Measurements from ENCODE around the gene GNB4. TPM values are rescaled to one million over a fixed set of nuclear protein-coding genes. Genes with fewer than 3 reads are reported as not detected.

The GNB4 gene
- total RNA-seq, 1 experiment from 2014 or later = 26.7 TPM

DNA sequence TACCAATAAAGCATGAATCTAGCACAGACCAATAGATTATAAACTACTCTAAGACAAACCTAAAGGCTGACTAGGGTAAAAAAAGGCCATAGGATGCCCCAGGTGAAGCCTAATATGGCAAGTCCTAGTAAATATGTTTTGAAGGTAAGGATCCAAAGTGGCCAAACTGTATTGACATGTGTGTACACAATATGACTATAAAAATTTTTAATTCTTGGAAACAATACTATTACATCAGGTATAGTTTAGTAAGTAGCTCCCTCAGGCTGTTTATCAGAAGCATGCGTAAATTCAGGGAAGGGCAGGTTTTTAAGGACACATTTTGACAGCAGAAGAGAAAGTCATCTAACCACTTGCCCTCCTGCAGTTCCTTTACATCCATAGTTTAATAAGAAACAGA is 18.8 kb downstream of the GNB4 start:
- POLR2A ChIA-PET = interaction anchor here (0.6 kb wide), 1 partner anchor 29 kb away, joined by 3 read pairs; no protein-coding TSS in a partner anchor
- in situ Hi-C loops (cut with HindIII; ENCODE audit: low pct_unique_long_range_greater_than_20kb, low sequenced_read_pairs) (no loop called here), intact Hi-C loops (cut with micrococcal nuclease; ENCODE audit: unreplicated experiment) (no loop called here)
- CTCF ChIA-PET = no interaction called here
- Histone ChIP-seq H3K36me3 (ENCODE audit: control insufficient read depth, insufficient read depth, low read length) (no peaks in the 10 kb centered on the region), H3K27me3 (ENCODE audit: control insufficient read depth, insufficient read depth, low read length) (no peaks in the 10 kb centered on the region), H3K9me3 (ENCODE audit: control insufficient read depth, insufficient read depth, low read depth, low read length) (no peaks in the 10 kb centered on the region), H3K4me1 (ENCODE audit: control insufficient read depth, insufficient read depth, low read length) (no peaks in the 10 kb centered on the region), H3K27ac (ENCODE audit: low read length) (no peak overlapping the region), H3K4me3 (ENCODE audit: low read depth in 2 of 2, low read length in 2 of 2) (no peak overlapping the region)
- no peak for ATAC-seq
- BruUV-seq (replicated peaks) = no TSS peak
- no peak for DNase-seq (ENCODE audit: low read depth, low spot score)
- no peak for TF ChIP-seq CTCF (IDR thresholded peaks at IDR 0.05)
- TF ChIP-seq TCF7L2 (IDR thresholded peaks at IDR 0.05; ENCODE audit: low read depth, low read length) = no peak
- no peak for TF ChIP-seq POLR2AphosphoS5 (IDR thresholded peaks at IDR 0.05; ENCODE audit: low read depth, low read length)
- TF ChIP-seq REST (IDR thresholded peaks at IDR 0.05; ENCODE audit: insufficient read depth in 1 of 2, low read depth in 2 of 2, low read length in 1 of 2) = no peak
- TF ChIP-seq SIN3A (IDR thresholded peaks at IDR 0.05; ENCODE audit: borderline replicate concordance, insufficient read depth, low read depth, low read length) = no peak

DNA sequence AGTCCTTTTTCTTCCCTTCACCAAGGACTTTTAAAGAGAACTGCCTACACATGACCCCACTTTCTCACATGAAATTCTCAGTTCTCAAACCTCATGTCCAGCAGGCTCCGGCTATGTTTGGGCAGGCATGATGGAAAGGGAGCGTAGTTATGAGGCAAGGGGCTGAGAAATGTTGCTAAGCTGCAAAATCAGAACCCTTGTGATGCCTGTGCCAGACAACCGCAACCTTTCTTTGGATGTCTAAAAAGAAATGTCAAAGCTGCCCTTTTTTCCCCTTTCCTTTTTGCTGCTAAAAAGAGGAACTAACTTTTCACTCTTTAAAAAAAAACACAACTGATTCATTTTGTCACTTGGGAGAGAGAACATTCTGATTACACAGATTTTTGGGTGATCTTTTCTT is 19.2 kb downstream of the GNB4 start:
- Histone ChIP-seq H3K36me3 (ENCODE audit: control insufficient read depth, insufficient read depth, low read length) (no peaks in the 10 kb centered on the region), H3K4me1 (ENCODE audit: control insufficient read depth, insufficient read depth, low read length) (no peaks in the 10 kb centered on the region), H3K27me3 (ENCODE audit: control insufficient read depth, insufficient read depth, low read length) (no peaks in the 10 kb centered on the region), H3K27ac (ENCODE audit: low read length) (no peak overlapping the region), H3K9me3 (ENCODE audit: control insufficient read depth, insufficient read depth, low read depth, low read length) (no peaks in the 10 kb centered on the region), H3K4me3 (ENCODE audit: low read depth in 2 of 2, low read length in 2 of 2) (no peak overlapping the region)
- TF ChIP-seq SIN3A (IDR thresholded peaks at IDR 0.05; ENCODE audit: borderline replicate concordance, insufficient read depth, low read depth, low read length) (no peak), CTCF (IDR thresholded peaks at IDR 0.05) (no peak), REST (IDR thresholded peaks at IDR 0.05; ENCODE audit: insufficient read depth in 1 of 2, low read depth in 2 of 2, low read length in 1 of 2) (no peak), POLR2AphosphoS5 (IDR thresholded peaks at IDR 0.05; ENCODE audit: low read depth, low read length) (no peak)
- BruUV-seq (replicated peaks) = no TSS peak
- DNase-seq (ENCODE audit: low read depth, low spot score) = no peak
- ChIA-PET CTCF (no interaction called here), POLR2A (no interaction called here)
- in situ Hi-C loops (cut with HindIII; ENCODE audit: low pct_unique_long_range_greater_than_20kb, low sequenced_read_pairs) (no loop called here), intact Hi-C loops (cut with micrococcal nuclease; ENCODE audit: unreplicated experiment) (no loop called here)
- no peak for ATAC-seq

Data from Panc1 (cell line).